ENCODE data around the gene SGIP1.

Gene SGIP1

GRCh38 chr1:66712839-66713238 lies 178.9 kb downstream of the SGIP1 start:
- H4K20me1 ChIP-seq (ENCODE audit: control insufficient read depth, insufficient read depth, low read depth, low read length), result no peaks in the 10 kb centered on the region
- no peak for TF ChIP-seq CTCF (IDR thresholded peaks at IDR 0.05; ENCODE audit: low read depth, low read length, poor library complexity, severe bottlenecking)
- no peak for TF ChIP-seq EZH2phosphoT487 (IDR thresholded peaks at IDR 0.05; ENCODE audit: borderline replicate concordance, low read length)
- H3K4me3 ChIP-seq (ENCODE audit: low read length), result no peak overlapping the region
- no peaks in the 10 kb centered on the region for H3K36me3 ChIP-seq (ENCODE audit: control insufficient read depth, low read length)
- H3K4me1 ChIP-seq (ENCODE audit: control insufficient read depth, low read length), result peaks cover 3% of the 10 kb centered on the region; the same call in 1 of the 2 replicates
- H3K79me2 ChIP-seq (ENCODE audit: control insufficient read depth, low read length), result no peaks in the 10 kb centered on the region
- H3K27me3 ChIP-seq (ENCODE audit: control insufficient read depth, low read length), result peaks cover 9% of the 10 kb centered on the region; the same call in 1 of the 2 replicates
- no peak overlapping the region for H3K27ac ChIP-seq (ENCODE audit: low read depth, low read length)
- no peak overlapping the region for H3K4me2 ChIP-seq (ENCODE audit: low read length)
- H3K9me3 ChIP-seq (ENCODE audit: control insufficient read depth, insufficient read depth, low read length), result no peaks in the 10 kb centered on the region
- no peaks in the 10 kb centered on the region for H3K9me2 ChIP-seq (replicated peaks; ENCODE audit: control insufficient read depth, low read length)
- no peaks in the 10 kb centered on the region for H3F3A ChIP-seq (ENCODE audit: control insufficient read depth, insufficient read depth)

GRCh38 chr1:66723985-66724384 lies 190.0 kb downstream of the SGIP1 start:
- Histone ChIP-seq H3K4me3 (ENCODE audit: low read length) (no peak overlapping the region), H3K36me3 (ENCODE audit: control insufficient read depth, low read length) (no peaks in the 10 kb centered on the region), H3K9me2 (replicated peaks; ENCODE audit: control insufficient read depth, low read length) (no peaks in the 10 kb centered on the region), H3K9me3 (ENCODE audit: control insufficient read depth, insufficient read depth, low read length) (no peaks in the 10 kb centered on the region), H4K20me1 (ENCODE audit: control insufficient read depth, insufficient read depth, low read depth, low read length) (no peaks in the 10 kb centered on the region), H3K27me3 (ENCODE audit: control insufficient read depth, low read length) (peaks cover 15% of the 10 kb centered on the region), H3F3A (ENCODE audit: control insufficient read depth, insufficient read depth) (no peaks in the 10 kb centered on the region), H3K27ac (ENCODE audit: low read depth, low read length) (no peak overlapping the region), H3K4me2 (ENCODE audit: low read length) (no peak overlapping the region), H3K4me1 (ENCODE audit: control insufficient read depth, low read length) (no peaks in the 10 kb centered on the region), H3K79me2 (ENCODE audit: control insufficient read depth, low read length) (no peaks in the 10 kb centered on the region)
- TF ChIP-seq EZH2phosphoT487 (IDR thresholded peaks at IDR 0.05; ENCODE audit: borderline replicate concordance, low read length), result no peak
- no peak for TF ChIP-seq CTCF (IDR thresholded peaks at IDR 0.05; ENCODE audit: low read depth, low read length, poor library complexity, severe bottlenecking)

- Histone ChIP-seq H3K9me2 (replicated peaks; ENCODE audit: control insufficient read depth, low read length) (no peaks in the 10 kb centered on the region), H3K4me2 (ENCODE audit: low read length) (no peak overlapping the region), H3F3A (ENCODE audit: control insufficient read depth, insufficient read depth) (no peaks in the 10 kb centered on the region), H3K27ac (ENCODE audit: low read depth, low read length) (no peak overlapping the region), H4K20me1 (ENCODE audit: control insufficient read depth, insufficient read depth, low read depth, low read length) (no peaks in the 10 kb centered on the region), H3K4me3 (ENCODE audit: low read length) (no peak overlapping the region), H3K9me3 (ENCODE audit: control insufficient read depth, insufficient read depth, low read length) (no peaks in the 10 kb centered on the region), H3K27me3 (ENCODE audit: control insufficient read depth, low read length) (peaks cover 20% of the 10 kb centered on the region), H3K36me3 (ENCODE audit: control insufficient read depth, low read length) (no peaks in the 10 kb centered on the region), H3K79me2 (ENCODE audit: control insufficient read depth, low read length) (no peaks in the 10 kb centered on the region), H3K4me1 (ENCODE audit: control insufficient read depth, low read length) (no peaks in the 10 kb centered on the region)
- peak; percentile 97 for TF ChIP-seq CTCF (IDR thresholded peaks at IDR 0.05; ENCODE audit: low read depth, low read length, poor library complexity, severe bottlenecking)
- TF ChIP-seq EZH2phosphoT487 (IDR thresholded peaks at IDR 0.05; ENCODE audit: borderline replicate concordance, low read length), result no peak
These were observed 192.1 kb downstream of the SGIP1 start for GRCh38 chr1:66725885-66726665.

Data from DOHH2 (cell line).